Right atrium auricular region (tissue), 2 donors: ENCODE data around the gene CDC42BPA. TPM values are rescaled to one million over a fixed set of nuclear protein-coding genes. Genes with fewer than 3 reads are reported as not detected.
A peak's percentile ranks its signal among the peaks of the same experiment; 100 is the strongest.
"Not testable (repeated sequence)": the region's sequence is repeated elsewhere in the genome, so short reads cannot be mapped to it uniquely, and the experiment has no call there.

Experiments used
- DNase-seq: peaks from one replicate; pipeline ENCODE4 v3.0.0-alpha.2; 2019; ENCODE audit warnings: low spot score
- H3K27ac ChIP-seq, 2 donors: fragments of 200-600 bp; sonication (generic); 1 replicate in 1 of 2; 2 replicates in 1 of 2; pipeline ENCODE4 v1.5.1; 2016 to 2019
- H3K27me3 ChIP-seq, 2 donors: fragments of 200-600 bp; sonication (generic); one replicate each; pipeline versions ENCODE4 v1.5.1 to v1.6.0; 2017 to 2019
- H3K36me3 ChIP-seq: fragments of 200-600 bp; sonication (generic); one replicate; pipeline ENCODE4 v1.5.1; 2016
- H3K4me1 ChIP-seq, 2 donors: fragments of 200-600 bp; sonication (generic); one replicate each; pipeline versions ENCODE4 v1.5.1 to v1.6.0; 2017 to 2019
- H3K4me3 ChIP-seq, 2 donors: fragments of 200-600 bp; sonication (generic); 1 replicate in 1 of 2; 2 replicates in 1 of 2; pipeline ENCODE4 v1.5.1; 2017 to 2019; ENCODE audit warnings: mild to moderate bottlenecking in 1 of 2, moderate library complexity in 1 of 2
- H3K9me3 ChIP-seq, 2 donors: fragments of 200-600 bp; sonication (generic); one replicate each; pipeline ENCODE4 v1.5.1; 2019
- total RNA-seq, 2 donors: library from RNA; depleted of rRNA; stranded (reverse); fragments of >200 nt; gene quantifications; one replicate each; pipeline ENCODE4 v1.1.0, GENCODE V29; 2016
- TF ChIP-seq, protein P1 (sequence below), 2 donors: fragments of 200-600 bp; sonication (generic); IDR thresholded peaks; one replicate each; pipeline ENCODE4 v1.5.1; 2019; ENCODE audit warnings: antibody characterized with exemption in 2 of 2

CDC42BPA gene
- total RNA-seq, 2 donors from 2014 or later: 26.0 to 32.0 TPM

DNA sequence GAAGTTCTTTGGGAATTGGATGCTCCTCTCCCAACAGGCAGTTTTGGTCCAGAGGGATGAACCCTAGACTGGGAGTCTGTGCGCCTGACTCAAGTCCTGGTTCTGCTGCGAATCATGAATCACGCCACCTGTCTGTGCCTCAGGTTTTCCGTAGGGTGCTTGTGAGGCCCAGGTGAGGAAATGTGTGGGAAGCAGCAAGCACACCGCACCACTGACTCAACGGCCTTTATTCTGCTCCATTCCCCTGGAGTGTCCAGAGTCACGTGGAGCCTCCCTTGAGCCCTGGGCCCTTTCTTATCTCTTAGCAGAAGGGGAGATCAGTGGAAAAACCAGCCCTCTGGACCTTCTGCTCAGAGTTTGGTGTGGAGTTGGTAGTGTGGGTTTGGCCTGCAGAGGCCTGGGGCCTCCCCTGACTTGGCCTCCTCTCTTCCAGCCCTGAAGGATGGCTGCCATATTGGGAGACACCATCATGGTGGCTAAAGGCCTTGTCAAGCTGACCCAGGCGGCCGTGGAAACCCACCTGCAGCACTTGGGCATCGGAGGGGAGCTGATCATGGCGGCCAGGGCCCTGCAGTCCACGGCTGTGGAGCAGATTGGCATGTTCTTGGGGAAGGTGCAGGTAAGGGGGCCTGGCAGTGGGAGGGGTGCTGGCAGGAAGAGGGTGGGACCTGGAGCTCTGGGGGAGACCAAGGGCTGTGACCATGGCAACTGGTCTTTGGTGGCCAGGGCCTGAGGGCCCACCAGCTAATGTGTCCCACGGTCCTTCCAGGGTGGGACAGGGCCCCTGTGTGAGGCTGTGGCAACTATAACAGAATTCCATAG is 357.1 kb downstream of the CDC42BPA start:
- TF ChIP-seq, protein P1, sequence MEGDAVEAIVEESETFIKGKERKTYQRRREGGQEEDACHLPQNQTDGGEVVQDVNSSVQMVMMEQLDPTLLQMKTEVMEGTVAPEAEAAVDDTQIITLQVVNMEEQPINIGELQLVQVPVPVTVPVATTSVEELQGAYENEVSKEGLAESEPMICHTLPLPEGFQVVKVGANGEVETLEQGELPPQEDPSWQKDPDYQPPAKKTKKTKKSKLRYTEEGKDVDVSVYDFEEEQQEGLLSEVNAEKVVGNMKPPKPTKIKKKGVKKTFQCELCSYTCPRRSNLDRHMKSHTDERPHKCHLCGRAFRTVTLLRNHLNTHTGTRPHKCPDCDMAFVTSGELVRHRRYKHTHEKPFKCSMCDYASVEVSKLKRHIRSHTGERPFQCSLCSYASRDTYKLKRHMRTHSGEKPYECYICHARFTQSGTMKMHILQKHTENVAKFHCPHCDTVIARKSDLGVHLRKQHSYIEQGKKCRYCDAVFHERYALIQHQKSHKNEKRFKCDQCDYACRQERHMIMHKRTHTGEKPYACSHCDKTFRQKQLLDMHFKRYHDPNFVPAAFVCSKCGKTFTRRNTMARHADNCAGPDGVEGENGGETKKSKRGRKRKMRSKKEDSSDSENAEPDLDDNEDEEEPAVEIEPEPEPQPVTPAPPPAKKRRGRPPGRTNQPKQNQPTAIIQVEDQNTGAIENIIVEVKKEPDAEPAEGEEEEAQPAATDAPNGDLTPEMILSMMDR (IDR thresholded peaks at IDR 0.05): no peak
- no peaks in the 10 kb centered on the region for H3K9me3 ChIP-seq
- peaks cover 17% of the 10 kb centered on the region for H3K36me3 ChIP-seq
- H3K27me3 ChIP-seq: no peaks in the 10 kb centered on the region
- no peak for DNase-seq
- no peak overlapping the region for H3K4me3 ChIP-seq
- peaks cover 0 to 51% of the 10 kb centered on the region in 2 donors for H3K4me1 ChIP-seq
- peak overlapping the region; percentile 83 to 88 for H3K27ac ChIP-seq

DNA sequence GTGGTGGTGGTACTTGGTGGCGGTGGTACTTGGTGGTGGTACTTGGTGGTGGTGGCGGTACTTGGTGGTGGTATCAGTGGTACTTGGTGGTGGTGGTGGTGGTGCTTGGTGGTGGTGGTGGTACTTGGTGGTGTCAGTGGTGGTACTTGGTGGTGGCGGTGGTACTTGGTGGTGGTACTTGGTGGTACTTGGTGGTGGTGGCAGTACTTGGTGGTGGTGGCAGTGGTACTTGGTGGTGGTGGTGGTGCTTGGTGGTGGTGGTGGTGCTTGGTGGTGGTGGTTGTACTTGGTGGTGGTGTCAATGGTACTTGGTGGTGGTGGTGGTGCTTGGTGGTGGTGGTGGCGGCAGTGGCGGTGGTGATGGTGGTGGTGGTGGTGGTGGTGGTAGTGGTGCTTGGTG is 358.0 kb downstream of the CDC42BPA start:
- Histone ChIP-seq H3K27me3 (no peaks in the 10 kb centered on the region), H3K4me3 (no peak overlapping the region), H3K36me3 (peaks cover 8% of the 10 kb centered on the region), H3K9me3 (no peaks in the 10 kb centered on the region), H3K27ac (no peak overlapping the region), H3K4me1 (peaks cover 0 to 51% of the 10 kb centered on the region in 2 donors)
- TF ChIP-seq, protein P1 (IDR thresholded peaks at IDR 0.05): no peak
- no peak for DNase-seq

DNA sequence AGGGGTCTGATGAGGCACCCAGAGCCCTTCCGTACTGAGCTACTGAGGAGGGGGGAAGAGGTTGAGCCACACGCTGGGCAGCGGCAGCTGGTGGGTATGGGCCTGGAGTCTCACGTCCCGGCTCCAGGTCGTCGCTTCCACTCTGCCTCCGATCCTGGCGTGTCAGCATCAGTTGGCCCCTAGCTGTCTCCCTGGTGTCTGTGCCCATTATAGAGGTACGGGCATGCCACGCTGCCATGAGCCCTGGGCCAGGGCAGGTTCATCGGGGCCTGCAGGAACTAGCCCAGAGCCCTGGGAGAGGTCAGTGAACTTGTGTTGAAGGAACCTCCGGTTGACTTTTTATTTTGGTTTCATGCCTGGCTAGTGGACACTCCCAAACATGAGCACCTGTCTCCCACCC is 360.0 kb downstream of the CDC42BPA start:
- Histone ChIP-seq H3K27ac (peak overlapping the region; percentile 66 to 76), H3K4me1 (peaks cover 0 to 43% of the 10 kb centered on the region in 2 donors)

DNA sequence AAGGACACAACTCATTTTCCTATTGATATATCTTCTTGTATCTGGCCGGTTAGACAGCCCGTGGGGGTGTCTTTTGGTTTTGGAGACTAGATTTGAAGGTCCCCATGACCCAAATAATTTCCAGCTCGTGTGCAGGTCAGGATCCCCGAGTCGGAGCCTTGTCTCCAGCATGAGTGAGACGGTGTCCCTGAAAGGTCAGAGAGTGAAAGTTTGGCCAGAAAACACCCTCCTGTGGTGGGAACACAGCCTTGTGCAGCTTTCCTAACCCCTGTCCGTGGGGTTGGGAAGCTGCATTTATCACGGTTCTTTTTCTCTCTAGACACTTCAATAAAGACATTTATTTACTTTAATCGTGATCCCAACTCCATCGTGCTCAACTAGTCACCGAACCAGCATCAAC is 360.6 kb downstream of the CDC42BPA start:
- no peak for DNase-seq
- Histone ChIP-seq H3K27me3 (no peaks in the 10 kb centered on the region), H3K4me1 (peaks cover 0 to 37% of the 10 kb centered on the region in 2 donors), H3K4me3 (no peak overlapping the region), H3K36me3 (no peaks in the 10 kb centered on the region), H3K27ac (peak overlapping the region; percentile 66 to 76), H3K9me3 (no peaks in the 10 kb centered on the region)
- TF ChIP-seq, protein P1 (IDR thresholded peaks at IDR 0.05): no peak

More for the DNA sequence above, 360.0 kb downstream of the CDC42BPA start:
- Histone ChIP-seq H3K4me3 (no peak overlapping the region), H3K9me3 (no peaks in the 10 kb centered on the region), H3K36me3 (no peaks in the 10 kb centered on the region), H3K27me3 (no peaks in the 10 kb centered on the region)
- TF ChIP-seq, protein P1 (IDR thresholded peaks at IDR 0.05): no peak
- DNase-seq: no peak

DNA sequence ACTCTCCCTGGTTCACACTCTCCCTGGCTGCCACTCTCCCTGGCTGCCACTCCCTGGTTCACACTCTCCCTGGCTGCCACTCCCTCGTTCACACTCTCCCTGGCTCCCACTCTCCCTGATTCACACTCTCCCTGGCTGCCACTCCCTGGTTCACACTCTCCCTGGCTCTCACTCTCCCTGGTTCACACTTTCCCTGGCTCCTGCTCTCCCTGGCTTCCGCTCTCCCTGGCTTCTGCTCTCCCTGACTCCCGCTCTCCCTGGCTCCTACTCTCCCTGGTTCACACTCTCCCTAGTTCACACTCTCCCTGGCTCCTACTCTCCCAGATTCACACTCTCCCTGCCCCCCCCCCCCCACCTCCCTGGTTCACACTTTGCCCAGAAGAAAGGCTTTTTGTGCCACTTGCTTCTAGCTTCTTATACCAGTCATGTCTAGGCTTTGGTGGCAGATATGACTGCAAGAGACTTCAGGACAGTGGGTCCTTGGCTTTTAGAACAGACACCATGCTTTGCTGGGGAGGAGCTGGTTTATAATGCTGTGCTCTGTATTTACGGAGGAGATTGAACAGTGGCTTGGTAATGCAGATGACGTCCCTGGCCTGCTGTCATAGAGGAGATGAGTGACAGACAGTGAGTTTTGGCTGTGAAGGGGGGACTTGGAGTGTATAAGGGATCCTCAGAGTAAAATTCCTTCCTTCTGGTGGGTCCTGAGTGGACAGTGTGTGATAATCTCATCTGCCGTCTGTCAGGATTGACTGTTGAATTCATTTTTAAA is 361.2 kb downstream of the CDC42BPA start:
- Histone ChIP-seq H3K36me3 (no peaks in the 10 kb centered on the region), H3K4me3 (no peak overlapping the region), H3K27ac (peak overlapping the region; percentile 66 to 76), H3K27me3 (no peaks in the 10 kb centered on the region), H3K4me1 (peaks cover 0 to 35% of the 10 kb centered on the region in 2 donors), H3K9me3 (no peaks in the 10 kb centered on the region)
- DNase-seq: no peak
- TF ChIP-seq, protein P1 (IDR thresholded peaks at IDR 0.05): no peak

DNA sequence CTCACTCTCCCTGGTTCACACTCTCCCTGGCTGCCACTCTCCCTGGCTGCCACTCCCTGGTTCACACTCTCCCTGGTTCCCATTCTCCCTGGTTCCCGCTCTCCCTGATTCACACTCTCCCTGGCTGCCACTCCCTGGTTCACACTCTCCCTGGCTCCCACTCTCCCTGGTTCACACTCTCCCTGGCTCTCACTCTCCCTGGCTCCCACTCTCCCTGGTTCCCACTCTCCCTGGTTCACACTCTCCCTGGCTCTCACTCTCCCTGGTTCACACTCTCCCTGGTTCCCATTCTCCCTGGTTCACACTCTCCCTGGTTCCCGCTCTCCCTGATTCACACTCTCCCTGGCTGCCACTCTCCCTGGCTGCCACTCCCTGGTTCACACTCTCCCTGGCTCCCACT is 362.4 kb downstream of the CDC42BPA start:
- H3K36me3 ChIP-seq, H3K9me3 ChIP-seq, H3K27ac ChIP-seq, H3K4me3 ChIP-seq, H3K27me3 ChIP-seq, DNase-seq: not testable (repeated sequence)
- H3K4me1 ChIP-seq: peaks cover 0 to 33% of the 10 kb centered on the region in 2 donors
